GM19328 (cell line): ENCODE data around the gene KCNJ4.

Source experiments
- ATAC-seq: cut with Tn5 transposase; IDR thresholded peaks from one replicate; pipeline ENCODE4 v1.9.1; 2021; ENCODE audit warnings: mild to moderate bottlenecking, moderate library complexity; ENCODE audit not compliant: unreplicated experiment

KCNJ4 gene

GRCh38 chr22:38455076-38455529 lies at the start of gene KCNJ4:
Gene KCNJ4, minus strand, starts transcription at chr22:38455199. Its CDS starts 27,067 bp downstream, at chr22:38428132.
- no peak for ATAC-seq

DNA sequence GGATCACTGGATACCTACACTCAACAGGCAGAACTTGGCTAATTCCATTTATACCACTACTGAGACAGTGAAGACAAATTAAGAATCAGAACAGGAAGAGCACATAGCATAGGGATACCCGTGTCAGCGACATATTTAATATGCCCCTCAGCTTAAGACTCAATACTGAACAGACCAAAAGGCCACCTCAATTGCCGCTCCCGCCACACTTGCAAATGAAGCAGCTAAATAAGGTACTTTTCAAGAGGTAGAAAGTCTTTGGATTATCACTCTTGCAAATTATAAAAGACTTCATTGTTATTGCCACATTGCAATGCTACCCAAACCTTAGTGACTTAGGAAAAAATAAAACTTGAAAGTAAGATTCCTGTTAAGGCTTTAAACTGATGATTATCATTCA lies 48.0 kb upstream of the KCNJ4 start:
- no peak for ATAC-seq

DNA sequence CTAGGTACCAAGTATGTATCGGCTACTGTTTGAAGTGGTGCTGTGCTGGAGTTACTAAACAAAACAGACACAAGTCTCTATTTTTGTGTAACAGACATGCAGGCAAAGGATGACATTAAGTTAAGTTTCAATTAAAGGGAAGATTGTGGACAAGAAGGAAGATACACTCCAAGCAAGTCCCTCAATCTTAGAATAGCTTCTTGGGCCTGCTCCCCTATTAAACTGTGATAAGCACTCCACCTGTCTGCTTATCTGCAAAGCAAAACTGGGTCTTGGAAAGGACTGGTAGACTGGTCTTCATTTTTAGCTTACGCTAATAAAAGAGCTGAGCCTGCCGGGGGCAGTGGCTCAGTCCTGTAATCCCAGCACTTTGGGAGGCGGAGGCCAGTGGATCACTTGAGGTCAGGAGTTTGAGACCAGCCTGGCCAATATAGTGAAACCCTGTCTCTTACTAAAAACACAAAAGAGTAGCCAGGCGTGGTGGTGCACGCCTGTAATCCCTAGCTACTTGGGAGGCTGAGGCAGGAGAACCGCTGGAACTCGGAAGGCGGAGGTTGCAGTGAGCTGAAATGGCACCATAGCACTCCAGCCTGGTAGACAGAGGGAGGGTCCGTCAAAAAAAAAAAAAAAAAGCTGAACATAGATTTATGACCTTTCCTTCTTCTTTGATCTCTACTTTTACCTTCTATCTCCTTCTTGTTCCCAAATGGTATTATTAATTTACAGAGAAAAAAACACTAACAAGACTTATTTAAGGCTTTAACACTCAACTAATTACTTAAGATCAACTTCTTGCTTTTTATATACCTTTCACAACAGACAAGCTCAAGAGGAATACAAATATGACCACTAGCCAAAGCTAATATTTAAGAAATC lies 47.0 kb upstream of the KCNJ4 start:
- no peak for ATAC-seq

GRCh38 chr22:38497869-38498268 lies 42.9 kb upstream of the KCNJ4 start:
- ATAC-seq: no peak

- ATAC-seq: no peak
Measured at GRCh38 chr22:38494939-38495338, 39.9 kb upstream of the KCNJ4 start.

- no peak for ATAC-seq
Measured at GRCh38 chr22:38494498-38494897, 39.5 kb upstream of the KCNJ4 start.

GRCh38 chr22:38491707-38492348 lies 36.8 kb upstream of the KCNJ4 start:
- ATAC-seq: no peak

DNA sequence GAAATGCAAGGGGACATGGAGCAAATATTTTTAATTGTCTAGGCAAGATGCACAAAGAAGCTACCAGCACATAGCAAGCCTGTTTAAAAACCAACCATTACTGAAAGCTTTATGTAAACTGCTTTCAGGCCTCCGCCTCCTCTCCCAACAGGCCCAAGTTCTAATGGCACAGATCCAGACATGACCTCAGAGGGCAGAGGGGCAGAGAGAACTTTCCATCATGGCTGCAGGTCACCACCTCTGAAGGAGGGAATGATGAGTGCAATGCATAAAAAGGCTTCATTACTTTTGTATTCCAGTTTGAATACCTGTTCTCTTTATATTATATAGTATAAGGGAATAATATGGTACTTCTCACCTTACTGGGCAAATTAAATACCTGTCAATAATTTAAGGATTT lies 35.9 kb upstream of the KCNJ4 start:
- no peak for ATAC-seq

DNA sequence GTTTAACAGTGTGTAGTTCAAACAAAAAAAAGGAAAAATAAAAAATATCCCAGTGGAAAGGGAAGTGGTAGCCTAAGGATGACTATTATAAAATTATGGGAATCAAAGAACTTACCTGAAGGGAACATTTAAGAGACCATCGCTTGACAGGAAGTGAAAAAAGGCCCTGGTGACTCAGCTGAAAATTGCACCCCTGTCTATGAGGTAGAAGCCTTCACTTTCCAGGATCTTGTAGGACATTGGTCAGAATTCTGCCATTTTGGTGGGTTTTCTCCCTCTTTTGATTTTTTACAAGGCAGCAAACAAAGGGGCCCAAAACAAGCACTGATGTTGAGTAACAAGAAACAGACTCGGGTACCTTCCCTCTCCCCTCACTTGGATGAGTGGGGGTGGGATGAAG lies 35.5 kb upstream of the KCNJ4 start:
- ATAC-seq: no peak

DNA sequence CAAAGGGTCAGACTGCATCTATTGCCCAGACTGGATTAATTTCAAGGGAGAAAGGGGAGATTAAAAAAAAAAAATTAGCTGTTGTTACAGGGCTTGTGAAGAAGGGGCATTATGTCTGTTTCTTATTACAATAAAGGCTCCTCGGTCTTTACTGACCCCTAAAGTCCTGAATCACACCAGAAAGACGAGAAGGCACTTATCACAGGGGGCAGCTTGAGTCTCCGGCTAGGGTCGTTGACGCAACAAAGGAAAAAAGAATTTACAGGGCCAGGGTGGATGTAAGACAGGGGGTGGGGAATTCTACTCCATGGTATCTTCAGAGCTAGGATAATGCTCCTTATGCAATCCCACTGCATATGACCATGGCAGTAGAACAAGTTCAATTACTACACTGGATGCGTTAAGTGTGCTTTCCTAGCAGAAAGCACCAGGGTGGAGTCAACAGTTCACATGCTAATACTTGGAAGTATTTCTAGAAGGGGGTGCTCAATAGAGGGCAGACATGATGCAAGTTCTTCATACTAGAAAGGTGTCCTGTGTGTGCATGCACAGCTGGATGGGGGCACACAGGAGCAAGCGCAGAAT lies 34.7 kb upstream of the KCNJ4 start:
- ATAC-seq: no peak

GRCh38 chr22:38489142-38489541 lies 34.1 kb upstream of the KCNJ4 start:
- ATAC-seq: no peak

- ATAC-seq: no peak
Measured at GRCh38 chr22:38487946-38488345, 32.9 kb upstream of the KCNJ4 start.

DNA sequence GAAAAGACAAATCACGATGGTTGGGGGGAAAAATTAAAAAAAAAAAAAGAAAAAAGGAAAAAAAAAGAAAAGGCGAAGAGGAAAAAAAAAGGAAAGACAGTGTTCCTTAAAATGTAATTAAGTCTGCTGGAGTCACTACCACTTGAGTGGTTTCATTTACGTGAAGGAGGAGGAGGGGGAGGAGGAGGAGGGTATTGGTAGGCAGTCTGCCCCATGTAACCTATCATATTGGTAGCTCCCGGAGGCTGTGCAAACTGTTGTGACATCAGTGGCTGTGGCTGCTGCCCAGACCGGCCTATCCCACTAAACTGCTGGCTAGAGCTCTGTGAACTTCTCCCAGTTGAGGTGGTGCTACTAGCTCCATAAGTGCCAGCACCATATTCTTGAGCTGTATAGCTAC lies 30.8 kb upstream of the KCNJ4 start:
- no peak for ATAC-seq

GRCh38 chr22:38484244-38484643 lies 29.2 kb upstream of the KCNJ4 start:
- no peak for ATAC-seq

GRCh38 chr22:38482662-38483308 lies 27.8 kb upstream of the KCNJ4 start:
- ATAC-seq: no peak

GRCh38 chr22:38481871-38482332 lies 26.9 kb upstream of the KCNJ4 start:
- no peak for ATAC-seq

DNA sequence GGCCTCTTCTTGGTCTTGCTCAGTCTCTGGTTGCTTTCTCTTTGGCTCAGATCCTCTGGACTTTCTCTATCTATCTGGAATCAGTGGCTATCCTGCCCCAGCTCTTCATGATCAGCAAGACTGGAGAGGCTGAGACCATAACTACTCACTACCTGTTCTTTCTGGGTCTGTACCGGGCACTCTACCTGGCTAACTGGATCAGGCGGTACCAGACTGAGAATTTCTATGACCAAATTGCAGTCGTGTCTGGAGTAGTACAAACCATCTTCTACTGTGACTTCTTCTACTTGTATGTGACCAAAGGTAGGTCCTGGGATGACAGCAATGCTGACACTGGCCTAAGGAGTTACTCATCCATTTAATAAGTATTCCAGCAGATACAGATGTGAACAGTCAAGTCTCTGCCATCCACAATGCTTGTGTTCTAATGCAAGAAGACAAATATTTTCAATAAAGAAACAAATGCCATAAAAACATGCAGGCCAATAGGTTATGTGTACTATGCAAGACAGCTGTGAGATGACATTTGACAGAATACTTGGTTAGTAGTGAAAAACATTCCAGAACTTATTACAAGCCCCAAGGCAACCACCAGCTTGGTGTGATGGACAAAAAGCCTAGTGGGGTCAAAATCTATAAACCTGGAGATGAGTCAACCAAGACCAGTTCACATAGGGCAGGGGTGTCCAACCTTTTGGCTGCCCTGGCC lies 26.3 kb upstream of the KCNJ4 start:
- ATAC-seq: no peak

- ATAC-seq: no peak
Measured at GRCh38 chr22:38479096-38479837, 24.3 kb upstream of the KCNJ4 start.

DNA sequence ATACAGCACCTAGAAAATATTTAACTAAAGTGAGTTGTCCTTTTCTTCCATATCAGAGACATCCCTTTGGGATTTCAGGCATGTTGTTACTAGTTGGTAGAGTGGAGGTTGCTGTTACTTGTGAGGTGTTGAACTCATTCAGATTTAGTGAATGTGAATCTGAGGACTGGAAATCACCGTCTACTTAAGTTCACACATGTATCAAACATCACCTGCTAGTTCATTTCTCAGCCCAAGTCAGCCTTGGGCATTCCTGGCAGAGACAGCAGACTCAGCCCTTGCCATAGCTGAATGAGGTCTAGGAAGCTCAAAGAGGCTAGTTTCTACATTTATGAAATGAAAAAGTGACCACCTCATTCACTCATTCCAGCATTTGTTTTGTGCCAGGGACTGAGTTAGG lies 22.6 kb upstream of the KCNJ4 start:
- no peak for ATAC-seq

DNA sequence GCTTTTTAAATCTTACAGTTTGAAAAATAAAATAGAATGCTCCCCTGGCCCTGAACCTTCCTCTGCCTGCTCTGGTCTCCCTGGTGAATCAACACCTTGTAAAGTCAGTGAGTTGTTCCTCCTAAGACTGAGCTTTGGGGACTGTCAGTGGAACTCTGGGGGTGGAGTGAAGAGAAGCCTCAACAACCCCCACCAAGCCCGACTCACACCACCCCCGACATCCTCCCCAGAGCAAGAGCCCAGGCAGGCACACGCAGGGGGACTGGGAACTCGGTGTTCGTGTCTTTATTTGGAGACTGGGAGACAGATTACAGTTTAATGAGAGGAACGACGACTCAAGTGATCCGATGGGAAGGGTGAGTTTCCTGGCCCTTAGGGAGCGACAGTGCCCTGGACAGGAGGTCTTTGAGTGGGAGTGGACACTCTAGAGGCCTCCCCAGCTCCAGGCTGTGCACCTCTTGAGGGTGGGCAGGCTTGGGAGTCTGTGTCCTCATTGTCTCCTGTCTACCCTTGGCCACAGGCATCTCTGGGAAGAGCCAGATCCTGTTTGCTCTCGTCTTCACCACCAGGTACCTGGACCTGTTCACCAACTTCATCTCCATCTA lies 19.1 kb upstream of the KCNJ4 start:
- ATAC-seq: no peak
